K562 (cell line): ENCODE data around the gene CUL1. TPM values are rescaled to one million over a fixed set of nuclear protein-coding genes. Genes with fewer than 3 reads are reported as not detected.
"Not testable (repeated sequence)": the region's sequence is repeated elsewhere in the genome, so short reads cannot be mapped to it uniquely, and the experiment has no call there.

Source experiments
- ATAC-seq: fragments of 200-7000 bp; cut with Tn5 transposase; 3 replicates; pipeline ENCODE4 v1.9.1; 2020; ENCODE audit warnings: moderate library complexity
- BruUV-seq: library from RNA; stranded (reverse); fragments of 400-500 nt; replicated peaks from 2 replicates; lab custom pipeline; 2021; lab: Mats Ljungman, UMichigan
- CTCF ChIA-PET: fragments of 300-600 bp; formaldehyde crosslinking; extraction: SDS; loops from one replicate; lab custom pipeline; 2021; ENCODE audit warnings: low intra/inter-chr PET ratio; lab: Yijun Ruan, JAX
- POLR2A ChIA-PET: fragments of 300-600, 350-650 bp; sonication (Branson Sonifier 250); formaldehyde crosslinking; extraction: SDS; loops from one replicate; lab custom pipeline; 2021; ENCODE audit warnings: antibody characterized with exemption, inconsistent platforms; lab: Yijun Ruan, JAX
- DNase-seq, 4 experiments: peaks; one replicate each; pipeline versions ENCODE4 v3.0.0 to v3.0.0-alpha.2; 2011 to 2018; ENCODE audit warnings: low spot score in 3 of 4, mixed read lengths in 3 of 4; ENCODE audit errors: extremely low read depth in 1 of 4
- FAIRE-seq: peaks from 2 replicates; lab custom pipeline; 2011; peaks lifted over from hg19 to GRCh38; lab: Jason Lieb, UNC
- H2AFZ ChIP-seq: 2 replicates; pipeline ENCODE4 v1.6.0; 2011; ENCODE audit warnings: low read depth, low read length, control low read depth, inconsistent platforms
- H3K27ac ChIP-seq: fragments of 200-600 bp; 3 replicates; pipeline ENCODE4 v1.8.0; 2011; ENCODE audit warnings: low read depth, mild to moderate bottlenecking, control low read depth, inconsistent platforms, low read length, moderate library complexity, mixed read lengths; ENCODE audit errors: extremely low read depth
- H3K27me3 ChIP-seq, 2 experiments: fragments of 300-600 bp in 1 of 2; 2 replicates in 1 of 2; 3 replicates in 1 of 2; pipeline versions ENCODE4 v1.6.0 to v1.8.0; 2011; ENCODE audit warnings: inconsistent platforms in 2 of 2, low read length in 2 of 2, mild to moderate bottlenecking in 1 of 2, mixed read lengths in 1 of 2, moderate library complexity in 1 of 2; ENCODE audit not compliant: control insufficient read depth in 2 of 2, insufficient read depth in 2 of 2
- H3K36me3 ChIP-seq: fragments of 300-600 bp; 3 replicates; pipeline ENCODE4 v1.8.0; 2011; ENCODE audit warnings: mild to moderate bottlenecking, low read length, inconsistent platforms; ENCODE audit not compliant: control insufficient read depth, insufficient read depth
- H3K4me1 ChIP-seq, 2 experiments: fragments of 200-600 bp in 1 of 2; replicated peaks in 1 of 2; 2 replicates in 1 of 2; 3 replicates in 1 of 2; pipeline versions ENCODE4 v1.5.1 to v1.8.0; 2011; ENCODE audit warnings: inconsistent platforms in 2 of 2, low read length in 2 of 2, mild to moderate bottlenecking in 1 of 2, mixed read lengths in 1 of 2, moderate library complexity in 1 of 2; ENCODE audit not compliant: control insufficient read depth in 2 of 2, insufficient read depth in 2 of 2
- H3K4me2 ChIP-seq: 2 replicates; pipeline ENCODE4 v1.6.1; 2011; ENCODE audit warnings: low read length, control low read depth, inconsistent platforms, mixed read lengths; ENCODE audit not compliant: insufficient read depth
- H3K4me3 ChIP-seq: fragments of 200-600 bp; sonication (generic), shearing (Covaris generic); 2 replicates; pipeline ENCODE4 v1.5.1; 2016; ENCODE audit warnings: control low read depth, inconsistent platforms
- H3K79me2 ChIP-seq: fragments of 200-600 bp; 3 replicates; pipeline ENCODE4 v1.8.0; 2011; ENCODE audit warnings: low read length, inconsistent platforms; ENCODE audit not compliant: control insufficient read depth, insufficient read depth
- H3K9ac ChIP-seq, 2 experiments: 2 replicates each; pipeline versions ENCODE4 v1.6.0 to v1.6.1; 2011; ENCODE audit warnings: low read depth in 2 of 2, low read length in 2 of 2, control low read depth in 1 of 2, inconsistent platforms in 1 of 2, mild to moderate bottlenecking in 1 of 2, mixed read lengths in 1 of 2; ENCODE audit not compliant: insufficient read depth in 1 of 2
- H3K9me1 ChIP-seq: one replicate; pipeline ENCODE4 v1.6.0; 2011; ENCODE audit warnings: inconsistent platforms, mild to moderate bottlenecking, low read length, moderate library complexity; ENCODE audit not compliant: control insufficient read depth, insufficient read depth
- H3K9me3 ChIP-seq: replicated peaks from 2 replicates; pipeline ENCODE4 v1.5.1; 2011; ENCODE audit warnings: low read depth, low read length, inconsistent platforms; ENCODE audit not compliant: control insufficient read depth, insufficient read depth
- H4K20me1 ChIP-seq: replicated peaks from 2 replicates; pipeline ENCODE4 v1.6.1; 2011; ENCODE audit warnings: low read length, inconsistent platforms, mixed read lengths; ENCODE audit not compliant: control insufficient read depth, insufficient read depth
- BRD9 ChIP-seq: fragments of 450-650 bp; IDR thresholded peaks from 2 replicates; pipeline ENCODE4 v1.6.1; 2018; ENCODE audit warnings: low read depth; ENCODE audit not compliant: partially characterized antibody
- CBX1 ChIP-seq: sonication (generic); IDR thresholded peaks from 2 replicates; pipeline ENCODE4 v1.6.1; 2016; ENCODE audit warnings: antibody characterized with exemption, low read depth, mild to moderate bottlenecking
- DPF2 ChIP-seq: fragments of 450-650 bp; IDR thresholded peaks from 2 replicates; pipeline ENCODE4 v1.6.1; 2016
- HDGF ChIP-seq: fragments of 450-650 bp; IDR thresholded peaks from 2 replicates; pipeline ENCODE4 v1.6.1; 2016
- KDM1A ChIP-seq, 2 experiments: fragments of 450-650 bp; IDR thresholded peaks; 2 replicates each; pipeline ENCODE4 v1.6.1; 2016; ENCODE audit warnings: mild to moderate bottlenecking in 2 of 2
- MECOM ChIP-seq: fragments of 250-450 bp; sonication (Bioruptor Pico); IDR thresholded peaks from 2 replicates; pipeline ENCODE4 v1.8.0; 2022; ENCODE audit warnings: inconsistent platforms
- NKRF ChIP-seq: fragments of 450-650 bp; IDR thresholded peaks from 2 replicates; pipeline ENCODE4 v1.6.1; 2016; ENCODE audit warnings: borderline replicate concordance
- PHB2 ChIP-seq: fragments of 450-650 bp; IDR thresholded peaks from 2 replicates; pipeline ENCODE4 v1.6.1; 2017; ENCODE audit warnings: low read depth
- SMARCA4 ChIP-seq: fragments of 450-650 bp; IDR thresholded peaks from 2 replicates; pipeline ENCODE4 v1.6.1; 2016
- SMARCE1 ChIP-seq: fragments of 450-650 bp; IDR thresholded peaks from 2 replicates; pipeline ENCODE4 v1.7.1; 2016; ENCODE audit warnings: mild to moderate bottlenecking
- ZNF407 ChIP-seq: fragments of 450-650 bp; IDR thresholded peaks from 2 replicates; pipeline ENCODE4 v1.6.1; 2016; ENCODE audit warnings: low read depth
- WGBS: fragments of 100-300 bp; shearing (Covaris generic); methylation state at CpG from one replicate; pipeline ENCODE4 v1.1.6; 2016; ENCODE audit warnings: low coverage, mixed read lengths; ENCODE audit not compliant: insufficient coverage; ENCODE audit errors: missing lambda C conversion rate; 5-methylcytosine and 5-hydroxymethylcytosine counted together
- in situ Hi-C: fragments of 300-500 bp; cut with MboI; formaldehyde crosslinking; loops from 4 replicates; pipeline ENCODE4 v1.15.0; 2018; ENCODE audit warnings: inconsistent platforms, mixed read lengths
- intact Hi-C: fragments of 100-400 bp; cut with micrococcal nuclease; formaldehyde crosslinking; loops from 2 replicates; pipeline ENCODE4 v1.14.2; 2022
- polyA plus RNA-seq, 8 experiments: library from polyadenylated mRNA; depleted of rRNA in 4 of 8; stranded (reverse) in 5 of 8; unstranded in 3 of 8; fragments of >200 nt; fragmentation: Nextera tagmentation in 2 of 8; fragmentation: Illumina TruSeq in 1 of 8; extraction: Ambion mirVana in 2 of 8; extraction: Trizol in 1 of 8; gene quantifications; 2 replicates each; pipeline versions ENCODE4 v1.2.1 to v1.2.3, GENCODE V29; 2011 to 2014; ENCODE audit warnings: inconsistent platforms in 1 of 8, missing spikeins in 1 of 8
- total RNA-seq, 7 experiments: library from RNA; depleted of rRNA in 6 of 7; stranded (reverse); fragments of >200 nt in 6 of 7; fragmentation: Illumina TruSeq in 2 of 7; extraction: Trizol in 2 of 7; gene quantifications; 2 replicates each; pipeline versions ENCODE4 v1.2.1 to v1.2.3, GENCODE V29; 2011 to 2021; ENCODE audit warnings: low replicate concordance in 1 of 7
- TF ChIP-seq, protein P1 (sequence below), 3 experiments: fragments of 200-800 bp in 1 of 3; sonication (Bioruptor generic) in 1 of 3; sonication (generic) in 1 of 3; formaldehyde crosslinking in 1 of 3; IDR thresholded peaks; 2 replicates each; pipeline versions ENCODE4 v1.6.1 to v1.8.0; 2016 to 2022; ENCODE audit warnings: mild to moderate bottlenecking in 2 of 3, missing compliant biosample characterization in 2 of 3, missing genetic modification characterization in 2 of 3, missing genetic modification reagents in 1 of 3

Gene CUL1
- total and polyA plus RNA-seq, 9 of the 15 experiments (the other 6 are each of a cell fraction or from before 2014, with no cell fraction given), result 31.5 to 107 (median 96.5) TPM

- in situ Hi-C loops, H2AFZ ChIP-seq, DNase-seq, H3K9me3 ChIP-seq, CTCF ChIA-PET, BruUV-seq, H3K9ac ChIP-seq, H3K4me3 ChIP-seq, H3K27ac ChIP-seq, H3K27me3 ChIP-seq, H3K36me3 ChIP-seq, ATAC-seq, FAIRE-seq, H3K4me2 ChIP-seq: not testable (repeated sequence)
- POLR2A ChIA-PET, result interaction anchor here (2.4 to 7.1 kb wide), 2 partner anchors 9 to 17 kb away, joined by 12 to 44 read pairs; no protein-coding TSS in a partner anchor
- H3K9me1 ChIP-seq, result peaks cover 24% of the 10 kb centered on the region
- WGBS, result 55% methylated on average over 8 of the region's 8 CpGs
- H3K79me2 ChIP-seq, result peaks cover 99% of the 10 kb centered on the region
- peaks cover 19 to 64% of the 10 kb centered on the region in 2 experiments for H3K4me1 ChIP-seq
- TF ChIP-seq KDM1A (IDR thresholded peaks at IDR 0.05) (0 out of 4 replicates have a peak, but pooled peaks of 1 of the 2 experiments have one; percentile 43), NKRF (0 out of 2 replicates have a peak, but pooled peaks have one; percentile 12), SMARCE1 (0 out of 2 replicates have a peak, but pooled peaks have one; percentile 57), MECOM (CRISPR knock-in tag) (0 out of 2 replicates have a peak, but pooled peaks have one; percentile 35), HDGF (peak; percentile 73; the same call in 1 of the 2 replicates), PHB2 (peak; percentile 4; the same call in 1 of the 2 replicates), SMARCA4 (0 out of 2 replicates have a peak, but pooled peaks have one; percentile 20), CBX1 (peak; percentile 14; the same call in 1 of the 2 replicates), ZNF407 (0 out of 2 replicates have a peak, but pooled peaks have one; percentile 1), BRD9 (peak; percentile 1), DPF2 (0 out of 2 replicates have a peak, but pooled peaks have one; percentile 29)
- TF ChIP-seq, protein P1, sequence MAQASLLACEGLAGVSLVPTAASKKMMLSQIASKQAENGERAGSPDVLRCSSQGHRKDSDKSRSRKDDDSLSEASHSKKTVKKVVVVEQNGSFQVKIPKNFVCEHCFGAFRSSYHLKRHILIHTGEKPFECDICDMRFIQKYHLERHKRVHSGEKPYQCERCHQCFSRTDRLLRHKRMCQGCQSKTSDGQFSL (CRISPR knock-in tag; IDR thresholded peaks at IDR 0.05), result not testable (repeated sequence)
- TF ChIP-seq, protein P1 (tag; IDR thresholded peaks at IDR 0.05), result 0 out of 4 replicates have a peak, but pooled peaks of 1 of the 2 experiments have one; percentile 35
- peaks cover 63% of the 10 kb centered on the region for H4K20me1 ChIP-seq
- intact Hi-C loops, result loop anchor here (5.0 kb wide), 2 partner anchors 89 to 126 kb away; no protein-coding TSS in a partner anchor
Measured at GRCh38 chr7:148703671-148703962, 4.9 kb downstream of the CUL1 start.
